Loucy (cell line): ENCODE results near the gene PCDHGA6.

Source experiments
- CTCF ChIP-seq: fragments of 200-600 bp; sonication (generic); conservative IDR thresholded peaks from 2 replicates; pipeline ENCODE4 v1.5.1; 2014; ENCODE audit warnings: mild to moderate bottlenecking, antibody characterized with exemption, low read length
- EZH2phosphoT487 ChIP-seq: fragments of 200-600 bp; IDR thresholded peaks from 2 replicates; pipeline ENCODE4 v1.6.1; 2018; ENCODE audit warnings: antibody characterized with exemption, mild to moderate bottlenecking, moderate library complexity, borderline replicate concordance

GRCh38 chr5:141330299-141331080 lies 43.2 kb upstream of the PCDHGA6 start, which contains the start of gene PCDHGA1:
- TF ChIP-seq CTCF (peak; percentile 1), EZH2phosphoT487 (no peak)
